GM12864 (cell line): ENCODE data around the gene SOX2.

Experiments
- DNase-seq: peaks from one replicate; pipeline ENCODE4 v3.0.0-alpha.2; 2011; ENCODE audit warnings: low read depth
- H3K4me3 ChIP-seq: 2 replicates; pipeline ENCODE4 v1.5.1; 2011; ENCODE audit warnings: mild to moderate bottlenecking, low read depth, low read length, control low read depth
- TF ChIP-seq, protein P1 (sequence below): IDR thresholded peaks from 2 replicates; pipeline ENCODE4 v1.5.1; 2011; ENCODE audit warnings: low read depth, mild to moderate bottlenecking, moderate library complexity, low read length, control low read depth, inconsistent platforms; ENCODE audit errors: missing control alignments

The SOX2 gene

DNA sequence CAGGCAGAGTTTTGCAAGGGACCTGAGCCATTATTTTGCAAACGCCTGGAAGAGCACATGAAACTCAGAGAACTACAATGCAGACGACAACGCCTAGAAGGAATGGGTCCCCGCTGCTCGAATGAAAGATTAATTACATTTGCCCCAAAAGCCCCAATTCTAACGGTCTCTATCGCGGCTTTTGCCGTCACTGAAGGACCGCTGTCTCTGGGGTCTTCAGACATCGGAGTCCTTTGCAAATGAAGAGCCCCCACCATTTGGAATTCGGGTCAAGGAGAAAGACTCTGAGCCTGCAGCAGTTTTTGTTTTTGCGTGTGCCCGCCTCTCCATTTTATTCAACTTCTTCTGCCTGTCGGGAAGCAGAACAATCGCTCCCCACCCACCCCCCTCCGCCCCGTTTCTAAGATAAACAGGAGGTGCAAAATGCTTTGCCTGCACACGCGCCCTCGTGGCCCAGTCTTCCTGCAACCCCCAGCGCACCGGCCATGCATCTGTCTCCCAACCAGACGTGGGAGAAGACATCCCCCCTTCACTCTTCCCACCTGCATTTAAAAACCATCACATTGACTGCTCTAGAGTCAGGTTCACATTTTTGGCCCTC lies 13.5 kb downstream of the SOX2 start:
- no peak overlapping the region for H3K4me3 ChIP-seq
- no peak for DNase-seq
- TF ChIP-seq, protein P1, sequence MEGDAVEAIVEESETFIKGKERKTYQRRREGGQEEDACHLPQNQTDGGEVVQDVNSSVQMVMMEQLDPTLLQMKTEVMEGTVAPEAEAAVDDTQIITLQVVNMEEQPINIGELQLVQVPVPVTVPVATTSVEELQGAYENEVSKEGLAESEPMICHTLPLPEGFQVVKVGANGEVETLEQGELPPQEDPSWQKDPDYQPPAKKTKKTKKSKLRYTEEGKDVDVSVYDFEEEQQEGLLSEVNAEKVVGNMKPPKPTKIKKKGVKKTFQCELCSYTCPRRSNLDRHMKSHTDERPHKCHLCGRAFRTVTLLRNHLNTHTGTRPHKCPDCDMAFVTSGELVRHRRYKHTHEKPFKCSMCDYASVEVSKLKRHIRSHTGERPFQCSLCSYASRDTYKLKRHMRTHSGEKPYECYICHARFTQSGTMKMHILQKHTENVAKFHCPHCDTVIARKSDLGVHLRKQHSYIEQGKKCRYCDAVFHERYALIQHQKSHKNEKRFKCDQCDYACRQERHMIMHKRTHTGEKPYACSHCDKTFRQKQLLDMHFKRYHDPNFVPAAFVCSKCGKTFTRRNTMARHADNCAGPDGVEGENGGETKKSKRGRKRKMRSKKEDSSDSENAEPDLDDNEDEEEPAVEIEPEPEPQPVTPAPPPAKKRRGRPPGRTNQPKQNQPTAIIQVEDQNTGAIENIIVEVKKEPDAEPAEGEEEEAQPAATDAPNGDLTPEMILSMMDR = no peak

- TF ChIP-seq, protein P1 = no peak
- no peak for DNase-seq
- no peak overlapping the region for H3K4me3 ChIP-seq
Observed at GRCh38 chr3:181725830-181726229, 14.1 kb downstream of the SOX2 start.

DNA sequence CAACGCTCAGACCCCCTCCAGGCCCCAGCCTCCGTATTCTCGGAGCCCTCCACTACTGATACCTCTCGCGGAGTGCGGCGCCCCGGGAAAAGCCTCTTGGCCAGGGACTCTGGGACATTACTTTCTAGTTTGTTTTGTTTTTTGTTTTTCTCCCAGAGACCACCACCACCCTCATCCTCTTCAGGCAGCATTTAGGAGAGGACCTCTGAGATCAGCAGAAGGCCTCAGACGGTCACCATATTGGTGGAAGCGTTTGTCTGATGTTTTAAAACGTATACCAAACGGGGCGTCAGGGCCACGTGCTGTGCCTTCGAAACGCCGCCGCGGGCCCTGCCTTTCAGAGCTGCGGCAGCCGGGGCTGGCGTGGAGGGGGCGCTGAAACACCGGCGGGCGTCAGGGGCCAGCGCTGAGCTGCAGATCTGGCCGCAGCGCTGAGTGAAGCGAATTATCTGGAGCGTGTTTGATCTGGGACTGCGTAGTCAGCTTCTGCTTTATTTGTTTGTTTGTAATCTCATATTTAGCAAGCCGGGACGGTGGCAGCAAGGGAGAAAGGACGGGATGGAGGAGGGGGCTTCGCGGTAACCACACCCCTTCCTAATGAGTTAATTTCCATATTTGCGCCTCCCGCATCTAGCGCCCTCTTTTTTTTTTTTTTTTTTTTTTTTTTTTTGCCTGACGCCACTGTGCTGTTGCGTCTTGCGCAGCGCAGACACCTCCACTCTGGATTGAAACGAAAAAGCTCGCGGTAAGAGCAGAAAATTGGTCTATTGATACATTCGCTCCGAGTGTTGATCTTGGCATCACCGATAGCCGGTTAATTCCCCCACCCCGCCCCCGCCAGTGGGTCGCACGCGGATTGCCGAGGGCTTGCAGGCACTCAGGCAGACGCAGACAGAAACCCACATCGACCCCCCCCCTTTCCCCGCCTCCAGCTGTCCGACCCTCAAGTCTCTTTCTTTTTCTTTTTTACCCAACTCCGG lies 14.9 kb downstream of the SOX2 start:
- TF ChIP-seq, protein P1 = no peak
- DNase-seq = no peak
- H3K4me3 ChIP-seq = peak overlapping the region; percentile 35

DNA sequence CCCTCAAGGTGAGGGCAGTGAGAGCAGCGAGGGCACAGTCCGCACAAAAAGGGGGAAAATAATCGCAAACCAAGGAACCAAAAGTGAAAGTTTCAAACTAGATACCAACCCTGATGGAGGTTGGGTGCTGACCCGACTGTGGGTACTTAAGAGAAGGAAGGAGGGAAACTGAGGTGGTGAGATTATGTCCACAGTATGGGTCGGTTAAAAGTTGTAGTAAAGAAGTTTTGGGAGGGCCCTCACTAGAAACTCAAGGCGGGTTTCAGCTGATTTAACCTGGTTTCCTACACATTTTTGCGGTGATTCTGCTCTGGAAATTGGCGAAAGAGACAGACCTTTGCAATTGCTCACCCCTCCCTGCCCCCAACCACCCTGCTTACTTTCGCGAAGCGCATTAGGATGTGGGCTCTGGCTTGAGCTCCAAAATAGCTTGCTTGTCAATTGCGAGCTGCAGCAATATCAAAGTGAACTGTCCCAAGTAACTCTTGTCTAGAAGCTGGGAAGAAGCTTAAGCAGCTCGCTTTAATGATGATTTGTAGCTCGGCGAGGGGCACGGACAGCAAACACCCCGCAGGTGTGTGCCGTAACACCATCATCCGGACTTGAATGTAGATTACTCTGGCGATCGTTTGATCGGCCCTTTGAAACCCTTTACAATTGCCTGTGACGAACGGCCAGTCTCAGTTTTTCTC lies 15.8 kb downstream of the SOX2 start:
- TF ChIP-seq, protein P1 = no peak
- no peak for DNase-seq
- H3K4me3 ChIP-seq = peak overlapping the region; percentile 35

DNA sequence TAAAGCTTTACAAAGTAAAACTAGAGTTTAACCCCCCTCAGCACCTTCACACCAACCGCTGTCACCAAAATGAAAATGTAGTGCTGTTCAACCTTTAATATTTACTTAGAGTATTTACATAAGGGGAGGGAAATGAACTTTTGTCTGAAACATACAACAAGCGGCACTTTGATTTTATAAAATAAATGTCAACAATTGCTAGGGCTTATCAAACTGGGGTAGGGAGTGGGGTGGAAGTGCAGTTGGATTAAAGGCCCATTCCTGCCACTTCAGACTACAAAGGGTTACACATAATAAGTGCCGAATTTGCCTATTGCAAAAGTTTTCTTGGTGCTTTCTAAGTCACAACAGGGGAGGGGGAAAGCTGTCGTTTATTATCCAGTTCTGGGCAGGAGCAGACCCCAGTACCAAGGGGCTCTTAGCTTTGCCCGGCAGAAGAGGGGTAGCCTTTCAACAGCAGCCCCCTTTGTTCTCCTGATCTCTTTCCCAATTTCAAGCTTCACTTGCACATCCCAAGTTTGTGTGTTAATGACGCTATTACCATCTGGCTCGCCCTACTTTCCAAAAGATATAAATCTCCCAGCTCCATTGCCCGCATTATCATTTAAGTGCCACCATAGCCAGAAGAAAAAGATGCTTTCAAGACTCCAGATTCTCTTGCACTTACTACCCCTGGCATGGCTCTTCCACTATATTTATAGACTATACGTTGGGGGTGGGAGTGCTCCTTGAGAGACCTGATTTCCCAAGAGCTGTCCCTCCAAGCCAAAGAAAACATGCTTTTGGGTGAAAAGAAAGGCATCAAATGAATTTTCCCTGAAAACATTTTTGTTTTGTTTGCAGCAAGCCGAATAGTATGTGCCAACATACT lies 17.0 kb downstream of the SOX2 start:
- H3K4me3 ChIP-seq = no peak overlapping the region
- TF ChIP-seq, protein P1 = no peak
- DNase-seq = no peak

GRCh38 chr3:181729341-181729869 lies 17.7 kb downstream of the SOX2 start:
- DNase-seq = no peak
- TF ChIP-seq, protein P1 = no peak
- H3K4me3 ChIP-seq = no peak overlapping the region
